Left hindlimb (tissue), 1 donor: ENCODE measurements around the gene IFNLR1.

Experiments
- DNase-seq: peaks from one replicate; pipeline ENCODE4 v3.0.0-alpha.2; 2018

Gene IFNLR1

DNA sequence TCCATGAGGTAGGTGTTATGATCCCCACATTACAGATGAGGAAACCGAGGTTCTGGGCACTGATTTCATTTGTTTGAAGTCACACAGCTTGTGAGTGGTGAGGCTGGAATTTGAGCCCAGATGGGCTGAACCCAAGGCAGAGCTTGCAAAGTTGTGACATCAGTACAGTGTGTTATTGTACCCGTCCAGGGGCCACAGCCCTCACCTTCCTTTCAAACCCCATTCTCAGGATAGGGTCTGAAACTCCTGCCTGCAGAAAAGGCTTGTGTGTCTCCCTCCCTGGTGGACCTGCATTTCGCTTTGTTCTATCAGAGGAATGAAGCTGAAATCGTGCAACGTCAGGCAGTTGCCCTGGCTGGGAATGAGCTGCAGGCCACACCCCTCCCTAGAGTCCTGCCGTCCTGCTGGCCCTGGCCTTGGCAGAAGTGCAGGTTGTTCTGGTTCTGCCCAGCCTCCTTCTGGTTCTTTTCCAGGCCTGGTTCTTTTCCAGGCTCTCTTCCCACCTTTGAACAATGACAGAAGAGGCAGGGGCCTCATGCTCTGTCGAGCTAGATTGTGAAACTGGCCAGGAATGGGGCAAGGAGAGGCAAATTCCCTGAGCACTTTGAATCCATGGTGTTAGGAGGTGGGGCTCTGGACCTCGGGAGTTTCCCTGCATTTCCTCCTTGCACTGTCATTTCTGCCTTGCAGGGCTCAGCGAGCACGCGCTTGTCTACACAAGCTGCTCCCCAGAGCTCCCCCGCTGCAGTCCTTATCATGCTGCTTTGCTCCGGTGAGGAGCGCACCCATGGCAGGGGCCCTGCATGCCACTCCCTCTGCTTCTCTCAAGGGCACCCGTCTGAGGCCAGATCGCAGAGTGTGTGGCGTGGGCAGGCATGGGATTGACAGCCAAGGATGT is 67.0 kb downstream of the IFNLR1 start:
- DNase-seq = no peak

DNA sequence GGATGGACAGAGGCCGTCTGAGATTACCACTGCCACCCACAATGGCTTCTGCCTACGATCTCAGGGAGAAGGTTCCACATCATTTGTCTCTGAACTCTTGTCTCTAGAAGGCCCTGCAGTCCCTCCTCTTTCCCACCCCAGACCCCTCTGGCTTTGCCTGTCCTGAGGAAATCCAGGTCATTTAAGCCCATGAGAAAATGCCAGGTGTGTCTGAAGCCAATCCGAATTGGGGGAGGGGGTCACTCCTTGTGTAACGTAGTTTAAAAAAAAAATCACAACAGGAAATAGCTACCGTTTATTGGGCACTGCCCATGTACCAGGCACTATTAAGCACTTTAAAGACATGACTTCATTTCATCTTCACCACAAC is 67.6 kb downstream of the IFNLR1 start:
- DNase-seq = no peak

DNA sequence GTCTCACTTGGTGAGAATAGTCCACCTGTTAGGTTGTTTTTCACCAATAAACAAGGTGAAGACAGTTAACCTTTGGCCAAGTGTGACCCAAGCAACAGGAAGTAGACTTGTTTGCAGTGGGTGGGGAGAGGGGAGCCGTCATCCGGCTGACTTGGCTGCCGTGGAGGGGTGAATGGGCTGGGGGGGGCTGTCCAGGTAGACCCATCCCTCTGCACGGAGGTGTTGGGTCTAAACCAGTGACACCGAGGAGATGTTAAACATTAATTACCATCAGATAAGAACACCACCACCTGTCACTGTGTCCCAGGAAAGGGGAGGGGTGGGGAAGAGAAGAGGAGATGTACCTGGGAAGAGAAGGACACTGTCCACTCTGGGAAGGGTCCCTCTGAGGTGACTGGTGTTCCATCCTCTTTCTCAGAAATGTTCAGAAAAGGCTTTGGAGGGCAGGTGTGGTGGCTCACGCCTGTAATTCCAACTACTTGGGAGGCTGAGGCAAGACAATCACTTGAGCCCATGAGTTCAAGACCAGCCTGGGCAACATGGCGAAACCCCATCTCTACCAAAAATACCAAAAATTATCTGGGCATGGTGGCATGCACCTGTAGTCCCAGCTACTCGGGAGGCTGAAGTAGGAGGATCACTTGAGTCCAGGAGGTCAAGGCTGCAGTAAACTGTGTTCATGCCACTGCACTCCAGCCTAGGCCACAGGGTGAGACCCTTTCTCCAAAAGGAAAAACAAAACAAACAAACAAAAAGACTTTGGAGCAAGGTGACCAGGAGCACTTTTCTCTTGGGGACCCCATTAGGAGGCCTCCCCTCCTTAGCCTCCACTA is 68.5 kb downstream of the IFNLR1 start:
- DNase-seq = no peak

DNA sequence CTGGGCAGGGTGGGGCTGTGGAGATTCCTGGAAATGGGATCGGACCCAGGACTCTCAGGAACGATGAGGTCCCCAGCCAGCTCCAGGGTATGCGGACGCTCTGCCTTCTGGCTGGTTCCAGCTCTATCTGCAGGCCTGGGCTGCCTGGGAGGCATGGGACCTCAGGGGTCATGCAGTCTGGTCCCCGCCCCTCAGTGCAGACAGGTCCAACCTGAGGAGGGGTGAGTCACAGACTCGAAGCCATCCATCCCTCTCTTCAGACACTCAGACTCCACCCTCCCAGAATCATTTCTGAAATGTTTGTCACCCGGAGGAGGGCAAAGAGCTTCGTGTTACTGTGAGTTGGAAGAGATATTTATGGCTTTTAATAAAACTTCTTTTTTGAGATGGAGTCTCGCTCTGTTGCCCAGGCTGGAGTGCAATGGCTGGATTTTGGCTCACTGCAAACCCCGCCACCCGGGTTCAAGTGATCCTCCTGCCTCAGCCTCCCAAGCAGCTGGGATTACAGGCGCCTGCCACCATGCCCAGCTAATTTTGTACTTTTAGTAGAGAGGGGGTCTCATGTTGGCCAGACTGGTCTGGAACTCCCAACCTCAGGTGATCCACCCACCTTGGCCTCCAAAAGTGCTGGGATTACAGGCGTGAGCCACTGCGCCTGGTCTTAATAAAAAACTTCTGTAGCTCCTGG is 69.2 kb downstream of the IFNLR1 start:
- no peak for DNase-seq

DNA sequence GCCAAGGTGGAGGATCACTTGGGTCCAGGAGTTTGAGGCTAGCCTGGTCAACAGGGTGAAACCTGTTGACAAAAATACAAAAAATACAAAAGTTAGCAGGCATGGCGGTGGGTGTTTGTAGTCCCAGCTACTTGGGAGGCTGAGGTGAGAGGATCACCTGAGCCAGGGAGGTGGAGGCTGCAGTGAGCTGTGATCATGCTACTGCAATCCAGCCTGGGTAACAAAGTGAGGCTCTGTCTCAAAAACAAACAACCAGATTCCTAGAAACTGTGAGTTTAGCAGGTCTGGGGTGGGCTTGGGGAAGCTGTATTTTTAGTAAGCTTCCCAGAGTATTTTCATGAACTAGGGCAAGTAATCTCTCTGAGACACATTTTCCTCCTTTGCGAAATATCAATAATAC is 70.0 kb downstream of the IFNLR1 start:
- DNase-seq = no peak

DNA sequence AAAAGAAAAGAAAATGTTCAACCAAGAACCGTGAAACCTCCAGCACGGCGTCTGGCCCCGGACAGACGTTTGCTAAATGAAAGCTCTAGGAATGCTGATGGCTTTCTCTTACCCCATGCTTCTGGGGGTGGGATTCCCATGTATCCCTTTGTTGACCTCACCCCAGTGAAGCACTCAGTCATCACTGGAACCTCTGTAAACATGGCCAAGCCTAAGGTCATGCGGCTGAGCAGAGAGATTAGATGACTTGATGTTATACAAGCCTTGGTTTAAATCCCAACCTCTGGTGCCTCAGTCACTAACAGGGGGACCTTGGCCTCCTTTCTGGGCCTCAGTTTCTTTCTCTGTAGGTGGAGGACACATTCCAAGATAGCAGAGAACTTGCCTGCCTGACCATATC is 72.3 kb downstream of the IFNLR1 start:
- no peak for DNase-seq

DNA sequence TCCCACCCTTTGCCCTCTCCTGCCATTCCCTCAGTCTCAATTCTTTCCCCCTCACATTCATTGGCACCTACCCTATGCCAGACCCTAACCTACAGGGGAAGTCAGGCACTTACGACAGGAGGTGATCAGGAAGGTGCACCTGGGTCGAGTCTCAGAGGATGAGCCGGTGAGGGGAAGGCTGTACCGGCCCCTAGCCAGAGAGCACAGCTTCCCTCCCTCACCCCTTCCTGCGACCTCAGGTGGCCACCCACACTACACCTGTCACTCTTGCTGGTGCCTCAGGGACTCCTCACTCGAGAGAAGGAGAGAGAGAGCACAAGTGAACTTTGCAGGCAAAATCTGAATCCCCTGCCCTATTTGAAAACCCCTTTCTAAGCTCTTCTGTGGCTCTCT is 73.5 kb downstream of the IFNLR1 start:
- peak; percentile 12 for DNase-seq

DNA sequence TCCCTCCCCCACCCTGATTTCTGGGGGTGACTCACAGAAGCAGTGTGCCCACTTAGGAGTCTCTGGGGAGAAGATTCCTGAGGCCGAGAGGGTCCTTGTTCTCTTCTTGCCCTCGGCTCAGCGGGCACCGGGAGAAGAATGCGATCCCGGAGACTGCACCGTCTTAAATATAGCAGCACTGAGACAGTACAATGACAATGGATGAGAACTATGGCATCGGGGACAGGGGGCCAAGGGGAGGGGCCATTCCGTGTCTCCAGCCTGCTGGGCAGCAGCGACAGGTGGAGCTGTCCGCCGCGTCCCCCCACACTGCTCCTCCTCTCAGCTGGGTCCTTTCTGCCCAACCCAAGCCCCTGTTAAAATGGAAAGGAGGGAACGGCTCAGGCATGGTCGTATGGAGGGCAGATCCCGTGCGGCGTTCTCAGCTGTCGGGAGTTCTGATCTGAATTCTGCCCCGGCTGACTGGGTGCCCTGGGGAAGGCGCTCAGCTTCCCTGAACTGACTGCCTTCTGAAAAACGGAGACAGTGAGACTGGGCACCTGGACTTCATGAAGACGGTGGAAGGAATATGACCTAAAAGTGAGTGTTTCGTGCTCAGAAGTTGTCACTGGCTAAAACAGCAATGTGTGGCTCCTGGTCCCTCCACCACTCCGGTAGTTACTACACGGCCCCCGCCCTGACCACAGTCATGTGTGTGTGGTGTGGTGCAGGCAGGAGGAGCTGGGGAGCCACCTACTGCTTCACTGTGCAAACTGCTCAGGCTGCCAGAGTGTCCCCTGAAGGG is 74.9 kb downstream of the IFNLR1 start, which contains the start of gene MYOM3:
TSS of gene MYOM3 (minus strand) at position 140 of the 784 bp plus-strand sequence. CDS start 3,499 bp downstream, outside the sequence.
- DNase-seq = peak; percentile 83

DNA sequence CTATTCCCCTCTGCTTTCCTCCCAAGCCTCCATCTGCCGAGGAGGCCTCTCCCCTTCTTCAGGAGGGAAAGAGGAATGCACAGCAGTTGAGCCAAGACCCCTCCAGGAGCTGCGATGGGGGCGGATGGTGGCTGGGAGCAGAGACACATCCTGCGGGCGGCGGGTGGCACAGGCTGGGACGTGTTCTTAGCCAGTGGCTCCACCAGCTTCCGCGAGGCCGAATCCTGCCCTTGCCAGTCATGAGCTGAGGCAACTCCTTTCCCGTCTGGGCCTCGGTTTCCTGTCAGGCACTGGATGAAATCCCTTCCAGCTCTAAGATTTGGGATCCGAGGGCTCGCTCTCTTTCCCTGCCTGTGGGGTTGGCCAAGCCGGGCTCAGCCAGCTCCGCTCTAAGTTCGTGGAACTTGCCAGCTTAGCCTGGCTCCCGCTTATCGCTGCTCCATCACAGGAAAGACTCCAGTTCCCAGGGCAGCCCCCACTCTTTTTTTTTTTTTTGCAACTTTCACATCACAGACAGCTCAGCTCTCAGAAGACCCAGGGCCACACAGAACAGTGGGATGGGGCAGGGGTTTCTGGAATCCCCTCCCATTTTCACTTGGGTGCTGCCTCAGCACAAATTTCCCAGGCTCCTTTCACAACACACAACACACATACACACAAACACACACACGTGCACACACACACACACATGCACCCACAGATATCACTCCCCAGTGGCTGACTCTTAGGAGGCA is 75.7 kb downstream of the IFNLR1 start:
- no peak for DNase-seq

DNA sequence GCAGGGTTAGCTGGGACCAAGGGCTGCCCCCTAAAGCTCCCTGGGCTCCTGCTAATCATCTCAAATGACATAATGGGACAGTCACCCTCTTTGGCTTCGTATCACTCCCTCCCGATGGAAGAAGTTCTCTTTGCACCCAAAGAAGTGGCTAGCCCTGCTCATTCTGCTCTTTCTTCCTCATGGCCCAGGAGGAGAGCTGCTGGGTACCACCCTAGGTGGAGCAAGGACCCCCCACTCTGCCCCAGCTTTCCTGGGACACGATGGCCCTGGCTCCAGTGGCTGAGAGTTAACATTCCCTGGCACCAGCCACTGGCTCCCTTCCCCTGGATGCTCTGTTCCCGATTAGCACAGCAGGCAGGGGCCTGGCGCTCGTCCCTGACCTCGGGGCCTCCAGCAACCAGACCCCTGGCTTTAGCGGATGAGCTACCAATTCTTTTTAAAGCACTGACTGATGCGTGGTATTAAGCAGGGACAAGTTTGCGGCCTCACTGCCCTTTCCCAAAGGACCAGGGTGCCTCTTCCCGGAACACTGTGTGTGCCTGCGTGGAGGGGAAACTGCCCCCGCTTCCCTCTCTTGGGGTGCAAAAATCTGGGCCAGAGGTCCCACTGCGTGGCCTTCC is 76.3 kb downstream of the IFNLR1 start:
- peak; percentile 36 for DNase-seq

DNA sequence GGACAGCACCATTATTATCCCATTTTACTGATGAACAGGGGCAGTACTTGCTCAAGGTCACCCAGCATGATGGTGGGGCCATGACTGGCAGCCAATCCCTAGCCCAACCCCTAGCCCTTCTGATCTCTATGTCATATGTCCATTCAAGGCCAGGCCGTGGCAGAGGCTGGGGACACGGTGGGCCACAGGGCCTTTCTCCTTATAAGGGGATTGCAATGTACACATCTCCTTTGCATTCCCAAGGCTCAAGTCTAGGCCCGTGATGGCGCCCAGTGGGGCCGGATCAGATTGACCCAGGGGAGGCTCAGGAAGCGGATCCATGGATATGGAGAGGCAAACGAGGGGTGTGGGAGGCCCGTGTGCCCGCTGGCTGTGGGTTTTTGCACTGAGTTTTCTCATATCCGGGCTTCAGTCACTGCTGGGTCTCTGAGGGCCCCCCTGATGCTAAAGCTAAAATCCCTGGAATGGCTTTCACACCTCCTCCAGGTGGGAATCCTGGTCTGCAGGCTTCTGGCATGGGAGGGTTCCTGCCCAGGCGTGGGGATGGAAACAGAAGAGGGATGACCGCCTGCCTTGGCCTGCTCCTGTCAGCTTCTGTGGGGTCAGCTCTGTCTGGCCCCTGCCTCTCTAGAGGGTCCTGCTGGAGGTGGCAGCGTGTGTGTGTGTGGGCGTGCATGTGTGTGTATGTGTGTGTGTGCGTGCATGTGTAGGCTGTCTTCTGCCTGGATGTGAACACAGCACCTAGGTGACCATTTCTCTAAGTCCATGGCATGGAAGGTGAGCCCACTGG is 77.2 kb downstream of the IFNLR1 start:
- DNase-seq = peak; percentile 11

DNA sequence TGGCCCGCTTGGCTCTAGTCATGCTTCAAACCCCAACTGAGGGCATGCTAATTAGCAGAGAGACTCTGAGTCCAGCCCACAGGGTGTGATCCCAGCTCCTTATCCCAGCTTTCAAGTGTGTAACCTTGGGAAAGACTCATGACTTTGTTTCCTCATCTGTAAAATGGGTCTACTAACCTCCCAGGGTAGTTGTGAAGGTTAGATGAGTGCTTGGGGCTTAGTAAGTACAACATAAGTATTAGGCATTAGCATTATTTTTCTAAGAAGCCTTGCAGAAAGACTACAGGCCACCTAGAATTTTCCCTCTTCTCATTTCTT is 78.0 kb downstream of the IFNLR1 start:
- no peak for DNase-seq

DNA sequence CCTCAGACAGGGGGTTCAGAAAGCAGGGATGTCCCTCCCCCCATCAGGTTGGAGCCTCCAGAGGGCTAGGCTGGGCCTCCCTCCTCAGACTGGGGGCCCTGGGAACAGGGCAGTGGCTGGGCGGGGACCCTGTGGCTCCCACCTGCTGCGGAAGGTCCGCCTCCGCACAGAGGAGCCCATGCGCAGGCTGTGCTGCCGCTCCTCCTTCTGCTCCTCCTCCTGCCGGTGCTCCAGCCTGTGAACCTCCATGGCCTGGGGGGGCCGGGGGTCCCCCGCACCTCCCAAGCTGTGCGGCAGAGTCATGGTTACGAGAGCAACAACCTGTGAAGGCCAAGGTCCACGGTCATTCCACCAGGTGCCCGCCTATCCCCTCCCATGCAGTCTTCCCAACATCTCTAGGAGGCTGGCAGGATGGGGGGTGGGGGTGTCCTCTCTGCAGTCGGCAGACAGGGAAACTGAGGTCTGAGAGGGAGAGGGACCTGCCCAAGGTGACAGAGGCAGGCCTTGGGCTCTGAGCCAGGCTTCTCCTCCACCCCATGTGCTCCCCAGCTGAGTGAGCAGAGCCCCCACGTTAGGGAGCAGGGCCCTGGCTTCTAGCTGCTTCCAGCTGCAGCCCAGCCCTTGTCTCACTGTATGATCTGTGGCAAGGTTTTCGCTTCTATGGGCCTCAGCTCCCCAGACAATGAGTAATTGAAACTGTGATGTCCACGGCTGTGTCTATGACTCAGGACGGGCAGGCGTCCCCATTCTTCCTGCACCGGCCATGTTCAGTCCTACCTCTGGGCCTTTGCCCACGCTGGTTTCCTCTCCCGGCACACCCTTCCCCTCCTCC is 78.5 kb downstream of the IFNLR1 start:
- peak; percentile 28 for DNase-seq

DNA sequence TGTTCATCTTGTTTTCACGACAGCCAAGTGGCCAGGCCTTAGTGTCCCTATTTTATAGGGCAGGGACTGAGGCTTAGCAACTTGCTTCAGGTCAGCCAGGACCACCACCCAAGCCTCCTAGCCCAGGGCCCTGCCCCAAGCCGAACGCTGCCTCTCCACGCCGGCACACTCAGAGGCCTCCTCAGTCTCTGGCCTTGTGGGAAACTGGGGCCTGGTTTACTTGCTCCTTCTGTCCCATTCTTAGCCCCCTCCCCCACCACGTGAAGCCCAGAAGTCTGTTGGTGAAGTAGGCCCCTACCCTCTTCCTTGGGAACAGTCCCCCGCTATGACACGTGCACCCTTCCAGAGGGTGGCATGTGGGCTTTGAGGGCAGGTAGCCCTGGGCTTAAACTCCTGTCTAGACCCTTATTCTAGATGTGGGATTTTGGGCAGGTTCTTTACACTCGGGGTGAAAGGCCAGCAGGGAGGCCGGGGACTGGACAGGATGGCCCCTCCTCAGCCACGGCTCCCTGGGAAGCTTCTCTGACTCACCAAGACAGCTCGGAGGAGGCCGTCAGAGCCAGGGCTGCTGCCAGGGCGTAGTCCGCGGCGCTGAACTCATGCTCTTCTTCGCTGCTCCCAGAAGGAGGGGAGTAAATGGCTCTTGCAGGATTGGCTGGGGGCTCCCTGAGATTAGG is 79.5 kb downstream of the IFNLR1 start:
- DNase-seq = peak; percentile 23

DNA sequence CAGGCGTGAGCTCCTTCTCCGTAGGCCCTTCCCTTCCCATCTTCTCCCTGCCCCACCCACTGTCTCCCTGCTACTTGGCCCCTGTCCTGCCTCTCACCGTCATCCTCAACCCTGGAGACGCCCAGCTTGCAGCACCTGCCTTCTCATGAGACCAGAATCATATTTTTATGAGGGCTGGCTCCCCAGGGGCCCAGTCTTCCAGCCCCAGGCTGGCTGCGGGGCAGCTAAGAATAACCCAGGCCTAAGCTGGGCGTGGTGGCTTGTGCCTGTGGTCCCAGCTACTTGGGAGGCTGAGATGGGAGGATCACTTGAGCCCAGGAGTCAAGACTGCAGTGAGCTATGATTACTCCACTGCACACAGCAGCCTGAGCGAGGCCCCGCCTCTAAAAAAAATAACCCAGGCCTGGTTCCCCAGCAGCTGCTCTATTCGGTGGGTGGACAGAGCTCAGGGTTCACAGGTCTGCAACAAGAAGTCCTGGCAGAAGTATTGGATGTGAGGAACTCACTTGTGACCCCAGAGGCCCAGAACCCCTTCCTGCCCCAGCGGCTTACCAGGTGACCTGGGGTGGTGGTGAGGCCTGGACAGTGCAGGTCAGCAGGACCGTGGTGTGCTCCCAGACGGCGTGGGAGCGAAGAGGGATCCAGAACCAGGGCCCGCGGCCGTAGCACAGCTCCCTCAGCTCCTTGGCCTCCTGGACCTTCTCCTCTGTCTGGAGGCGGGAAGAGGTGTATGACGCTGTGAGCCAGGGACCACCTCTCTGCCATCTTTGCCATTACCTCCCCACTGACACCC is 81.5 kb downstream of the IFNLR1 start:
- no peak for DNase-seq

DNA sequence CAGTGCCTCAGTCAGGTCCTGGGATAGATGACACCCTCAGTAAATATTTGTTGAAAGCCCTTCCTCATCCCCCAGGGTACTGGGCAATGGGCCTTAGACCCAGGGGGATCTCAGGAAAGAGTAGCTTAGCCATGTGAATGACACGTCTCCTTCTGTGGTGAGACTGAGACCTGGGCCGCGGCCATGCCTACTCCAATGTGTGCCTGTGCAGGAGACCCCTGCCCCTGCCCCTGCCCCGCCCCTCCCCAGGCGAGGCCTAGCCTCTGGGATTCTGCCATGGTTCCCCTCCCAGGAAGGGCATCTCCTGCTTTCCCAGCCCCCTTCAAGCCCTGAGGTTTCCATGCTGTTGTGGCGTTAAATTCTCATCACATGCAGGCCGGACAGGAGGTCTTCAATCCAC is 82.2 kb downstream of the IFNLR1 start:
- no peak for DNase-seq
